HG03135 (cell line): ENCODE data around the gene SLC25A33.
"Not testable (repeated sequence)": the region's sequence is repeated elsewhere in the genome, so short reads cannot be mapped to it uniquely, and the experiment has no call there.

Experiments
- ATAC-seq: cut with Tn5 transposase; IDR thresholded peaks from one replicate; pipeline ENCODE4 v1.9.1; 2021; ENCODE audit warnings: mild to moderate bottlenecking, moderate library complexity; ENCODE audit not compliant: unreplicated experiment

The SLC25A33 gene

GRCh38 chr1:9618909-9619679 is 79.8 kb downstream of the SLC25A33 start:
- no peak for ATAC-seq

- no peak for ATAC-seq
These were observed 81.8 kb downstream of the SLC25A33 start for GRCh38 chr1:9621032-9621431.

- ATAC-seq: no peak
These were observed 84.8 kb downstream of the SLC25A33 start for GRCh38 chr1:9624081-9624480.

GRCh38 chr1:9625030-9625429 is 85.8 kb downstream of the SLC25A33 start:
- ATAC-seq: not testable (repeated sequence)

- peak; percentile 47 for ATAC-seq
These were observed 86.9 kb downstream of the SLC25A33 start for GRCh38 chr1:9626201-9626608.

- ATAC-seq: no peak
These were observed 89.5 kb downstream of the SLC25A33 start for GRCh38 chr1:9628541-9629444.

- ATAC-seq: no peak
These were observed 90.4 kb downstream of the SLC25A33 start for GRCh38 chr1:9629445-9630201.

GRCh38 chr1:9630331-9631111 is 91.3 kb downstream of the SLC25A33 start:
- ATAC-seq: no peak

- ATAC-seq: no peak
These were observed 92.3 kb downstream of the SLC25A33 start for GRCh38 chr1:9631613-9632012.

- ATAC-seq: no peak
These were observed 94.2 kb downstream of the SLC25A33 start for GRCh38 chr1:9633493-9633892.

GRCh38 chr1:9634582-9634981 is 95.3 kb downstream of the SLC25A33 start:
- ATAC-seq: no peak
